WTC11 (cell line): Measurements from ENCODE around the gene HTR5A.

Experiments used
- ATF1 ChIP-seq: sonication (generic); formaldehyde crosslinking; IDR thresholded peaks from 2 replicates; pipeline ENCODE4 v1.8.1; 2023; ENCODE audit warnings: mild to moderate bottlenecking, moderate library complexity, missing genetic modification reagents
- CREM ChIP-seq: sonication (generic); formaldehyde crosslinking; IDR thresholded peaks from 2 replicates; pipeline ENCODE4 v1.8.1; 2022; ENCODE audit warnings: mild to moderate bottlenecking, missing genetic modification reagents, moderate library complexity
- CTCF ChIP-seq: fragments of 200-600 bp; IDR thresholded peaks from 2 replicates; pipeline ENCODE4 v1.8.0; 2022; ENCODE audit warnings: antibody characterized with exemption
- HMGA2 ChIP-seq: fragments of 250-450 bp; sonication (Bioruptor Pico); IDR thresholded peaks from 2 replicates; pipeline ENCODE4 v1.4.0; 2021; ENCODE audit warnings: mild to moderate bottlenecking, moderate library complexity
- MYBL2 ChIP-seq: sonication (generic); formaldehyde crosslinking; IDR thresholded peaks from 2 replicates; pipeline ENCODE4 v1.8.1; 2023; ENCODE audit warnings: mild to moderate bottlenecking, moderate library complexity, missing genetic modification reagents
- PREB ChIP-seq: sonication (generic); formaldehyde crosslinking; IDR thresholded peaks from 2 replicates; pipeline ENCODE4 v1.8.1; 2022; ENCODE audit warnings: mild to moderate bottlenecking, missing genetic modification reagents, moderate library complexity, borderline replicate concordance
- SMAD3 ChIP-seq: sonication (generic); formaldehyde crosslinking; IDR thresholded peaks from 2 replicates; pipeline ENCODE4 v1.8.0; 2022; ENCODE audit warnings: missing genetic modification reagents, mild to moderate bottlenecking, borderline replicate concordance
- TCF7 ChIP-seq: sonication (generic); formaldehyde crosslinking; IDR thresholded peaks from 2 replicates; pipeline ENCODE4 v1.8.0; 2022; ENCODE audit warnings: mild to moderate bottlenecking, low read depth, missing genetic modification reagents, moderate library complexity
- TEAD4 ChIP-seq: sonication (generic); formaldehyde crosslinking; IDR thresholded peaks from 2 replicates; pipeline ENCODE4 v1.8.0; 2022; ENCODE audit warnings: mild to moderate bottlenecking, missing genetic modification reagents
- ZNF317 ChIP-seq: sonication (generic); formaldehyde crosslinking; IDR thresholded peaks from 2 replicates; pipeline ENCODE4 v1.8.1; 2023; ENCODE audit warnings: low read depth, mild to moderate bottlenecking, moderate library complexity, missing genetic modification reagents, borderline replicate concordance
- TF ChIP-seq, protein P1 (sequence below): fragments of 250-450 bp; sonication (Bioruptor Pico); IDR thresholded peaks from 2 replicates; pipeline ENCODE4 v1.9.0; 2021; ENCODE audit warnings: moderate library complexity, mild to moderate bottlenecking, inconsistent platforms, borderline replicate concordance
- TF ChIP-seq, protein P2 (sequence below): sonication (generic); formaldehyde crosslinking; IDR thresholded peaks from 2 replicates; pipeline ENCODE4 v1.8.1; 2022; ENCODE audit warnings: low read depth, missing genetic modification reagents, borderline replicate concordance

DNA sequence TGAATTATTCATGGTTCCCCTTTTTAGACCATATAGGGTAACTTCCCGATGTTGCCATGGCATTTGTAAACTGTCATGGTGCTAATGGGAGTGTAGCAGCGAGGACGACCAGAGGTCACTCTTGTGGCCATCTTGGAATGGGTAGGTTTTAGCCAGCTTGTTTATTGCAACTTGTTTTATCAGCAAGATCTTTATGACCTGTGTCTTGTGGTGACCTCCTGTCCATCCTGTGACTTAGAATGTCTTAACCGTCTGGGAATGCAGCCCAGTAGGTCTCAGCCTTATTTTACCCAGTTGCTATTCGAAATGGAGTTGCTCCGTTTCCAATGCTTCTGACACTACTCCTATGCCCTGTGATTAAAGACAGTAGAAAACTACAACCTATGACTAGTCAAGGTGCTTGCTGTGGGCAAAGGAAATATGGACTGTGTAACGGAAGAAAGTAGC, 48.4 kb upstream of the HTR5A start:
- TF ChIP-seq, protein P1, sequence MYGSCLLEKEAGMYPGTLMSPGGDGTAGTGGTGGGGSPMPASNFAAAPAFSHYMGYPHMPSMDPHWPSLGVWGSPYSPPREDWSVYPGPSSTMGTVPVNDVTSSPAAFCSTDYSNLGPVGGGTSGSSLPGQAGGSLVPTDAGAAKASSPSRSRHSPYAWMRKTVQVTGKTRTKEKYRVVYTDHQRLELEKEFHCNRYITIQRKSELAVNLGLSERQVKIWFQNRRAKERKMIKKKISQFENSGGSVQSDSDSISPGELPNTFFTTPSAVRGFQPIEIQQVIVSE: no peak
- no peak for TF ChIP-seq CTCF
- TF ChIP-seq PREB (CRISPR knock-in tag): no peak
- TF ChIP-seq ZNF317 (CRISPR knock-in tag): no peak
- no peak for TF ChIP-seq MYBL2
- TF ChIP-seq SMAD3 (CRISPR knock-in tag): no peak
- TF ChIP-seq CREM: no peak
- TF ChIP-seq, protein P2, sequence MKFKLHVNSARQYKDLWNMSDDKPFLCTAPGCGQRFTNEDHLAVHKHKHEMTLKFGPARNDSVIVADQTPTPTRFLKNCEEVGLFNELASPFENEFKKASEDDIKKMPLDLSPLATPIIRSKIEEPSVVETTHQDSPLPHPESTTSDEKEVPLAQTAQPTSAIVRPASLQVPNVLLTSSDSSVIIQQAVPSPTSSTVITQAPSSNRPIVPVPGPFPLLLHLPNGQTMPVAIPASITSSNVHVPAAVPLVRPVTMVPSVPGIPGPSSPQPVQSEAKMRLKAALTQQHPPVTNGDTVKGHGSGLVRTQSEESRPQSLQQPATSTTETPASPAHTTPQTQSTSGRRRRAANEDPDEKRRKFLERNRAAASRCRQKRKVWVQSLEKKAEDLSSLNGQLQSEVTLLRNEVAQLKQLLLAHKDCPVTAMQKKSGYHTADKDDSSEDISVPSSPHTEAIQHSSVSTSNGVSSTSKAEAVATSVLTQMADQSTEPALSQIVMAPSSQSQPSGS (CRISPR knock-in tag): no peak
- no peak for TF ChIP-seq TCF7 (CRISPR knock-in tag)
- TF ChIP-seq HMGA2: no peak
- no peak for TF ChIP-seq TEAD4 (CRISPR knock-in tag)
- no peak for TF ChIP-seq ATF1 (CRISPR knock-in tag)
